ENCODE results near the gene FBXW2.

The FBXW2 gene

DNA sequence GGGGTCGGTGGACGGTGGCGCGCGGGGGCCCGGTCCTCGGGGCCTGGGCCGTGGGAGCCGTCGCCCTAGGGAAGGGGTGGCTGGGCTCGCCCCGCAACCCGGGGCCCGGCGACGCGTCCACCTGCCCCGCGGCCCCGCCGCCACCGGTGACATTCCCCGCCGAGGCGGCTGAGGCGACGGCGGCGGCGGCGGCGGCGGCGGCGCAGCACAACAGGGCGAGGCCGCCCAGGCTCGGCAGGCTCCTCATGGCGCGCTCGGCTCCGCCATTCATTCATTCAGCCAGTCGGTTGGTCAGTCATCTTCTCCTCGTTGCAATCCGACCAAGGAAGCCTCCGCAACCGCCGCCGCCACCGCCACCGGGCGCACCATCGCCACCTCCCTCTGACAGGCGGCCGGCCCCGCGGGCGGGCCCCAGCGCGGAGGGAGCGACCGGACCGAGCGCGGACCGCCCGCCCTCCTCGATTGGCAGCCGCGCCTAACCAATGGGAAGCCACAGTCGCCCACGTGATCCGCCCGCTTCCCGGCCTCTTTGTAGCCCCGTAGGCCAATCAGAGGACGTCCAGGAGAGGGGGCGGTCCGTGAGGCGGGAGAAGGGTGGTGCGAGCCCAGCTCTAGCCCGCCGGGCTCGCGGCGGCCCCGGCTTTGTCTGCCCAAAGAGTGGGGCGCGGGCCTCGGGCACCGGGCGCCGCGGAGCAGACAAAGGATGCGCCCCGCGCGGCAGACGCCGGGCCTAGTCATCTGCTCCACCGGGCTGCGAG lies 78.9 kb downstream of the FBXW2 start, which contains the start of gene MEGF9:
TSS of gene MEGF9 (minus strand) at position 383 of the 758 bp plus-strand sequence. CDS start at position 271, 112 bp downstream.
- DNase-seq (ENCODE audit: low read depth in 2 of 2): peak; percentile 94 to 96

DNA sequence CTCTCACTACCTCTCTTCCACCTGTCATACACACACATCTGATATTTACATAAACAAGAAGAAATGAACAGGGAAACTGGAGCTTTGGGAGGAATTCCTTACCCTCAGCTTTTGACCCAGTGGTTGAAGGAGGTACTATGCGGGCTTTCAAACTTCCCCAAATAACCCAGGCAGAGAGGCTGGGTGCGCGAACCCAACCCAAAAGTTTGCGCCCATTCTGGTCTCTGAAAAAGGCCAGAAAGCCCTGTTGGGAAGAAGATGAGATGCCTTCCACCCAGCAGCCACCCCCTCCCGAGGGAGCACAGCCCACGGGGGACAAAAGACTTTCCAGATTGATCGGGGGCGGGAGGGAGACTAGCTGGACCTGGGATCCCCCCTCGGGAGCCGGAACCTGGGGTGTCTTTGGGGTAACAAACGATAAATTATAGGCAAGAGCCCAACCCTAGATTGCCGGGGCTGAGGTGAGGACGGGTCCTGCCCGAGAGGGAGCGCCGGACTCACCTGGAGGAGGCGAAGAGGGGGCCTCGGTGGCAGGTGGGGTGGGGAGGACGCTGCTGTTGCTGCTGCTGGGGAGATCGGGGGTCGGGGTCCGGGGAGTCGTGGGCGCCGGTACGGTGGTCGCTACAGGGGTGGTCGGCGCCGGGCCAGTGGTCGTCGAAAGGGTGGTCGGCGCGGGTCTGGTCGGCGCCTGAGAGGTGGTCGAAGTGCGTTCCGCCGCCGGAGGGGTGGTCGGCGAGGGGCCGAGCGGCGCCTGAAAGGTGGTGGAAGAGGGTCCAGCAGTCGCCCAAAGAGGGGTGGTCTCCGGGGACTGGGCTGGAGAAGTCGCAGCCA lies 79.7 kb downstream of the FBXW2 start:
- DNase-seq (ENCODE audit: low read depth in 2 of 2): no peak

DNA sequence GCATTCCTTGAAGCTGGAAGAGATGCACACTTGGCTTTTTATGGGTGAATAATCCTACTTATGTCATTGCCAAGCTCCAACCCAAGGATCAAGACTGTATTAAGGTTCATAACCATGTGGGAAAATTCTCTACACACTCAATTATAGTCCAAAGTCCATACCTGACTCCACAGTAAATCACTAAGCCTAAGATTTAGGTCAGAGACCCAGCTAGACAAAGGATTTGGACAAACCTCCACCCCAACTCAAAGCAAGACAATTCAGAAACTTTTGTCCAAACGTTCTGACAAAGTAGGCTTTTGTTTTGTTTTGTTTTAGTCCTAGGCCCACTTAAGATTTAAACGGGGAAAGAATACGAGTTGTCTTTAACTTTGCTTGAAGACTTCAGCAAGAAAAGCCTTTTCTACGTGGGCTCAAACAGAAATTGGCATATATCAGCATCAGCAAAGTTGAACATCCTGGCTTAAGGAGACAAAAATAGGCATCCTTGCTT lies 80.6 kb downstream of the FBXW2 start:
- DNase-seq (ENCODE audit: low read depth in 2 of 2): no peak

DNA sequence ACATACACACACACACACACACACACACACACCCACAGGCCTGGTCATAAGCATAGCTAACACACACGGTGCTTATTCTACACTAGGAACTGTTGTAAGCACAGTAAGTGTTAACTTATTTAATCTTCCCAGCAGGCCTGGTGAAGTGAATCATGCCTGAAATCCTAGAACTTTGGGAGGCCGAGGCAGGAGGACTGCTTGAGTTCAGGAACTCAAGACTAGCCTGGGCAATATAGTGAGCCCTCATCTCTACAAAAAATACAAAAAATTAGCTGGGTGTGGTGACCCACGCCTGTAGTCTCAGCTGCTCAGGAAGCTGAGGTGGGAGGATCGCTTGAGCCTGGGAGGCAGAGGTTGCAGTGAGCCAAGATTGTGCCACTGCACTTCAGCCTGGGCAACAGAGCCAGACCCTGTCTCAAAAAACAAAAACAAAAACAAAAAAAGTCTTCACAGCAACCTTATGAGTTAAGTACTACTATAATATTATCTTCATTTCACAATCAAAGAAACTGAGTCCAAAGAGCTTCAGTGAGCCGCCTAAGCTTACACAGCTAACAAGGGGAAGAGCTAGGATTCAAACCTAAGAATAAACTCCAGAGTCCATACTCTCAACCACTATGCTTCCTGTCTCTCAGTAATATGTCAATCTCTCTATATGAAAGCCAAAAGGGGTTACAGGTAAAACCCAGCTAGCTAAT lies 81.2 kb downstream of the FBXW2 start:
- DNase-seq (ENCODE audit: low read depth in 2 of 2): no peak

DNA sequence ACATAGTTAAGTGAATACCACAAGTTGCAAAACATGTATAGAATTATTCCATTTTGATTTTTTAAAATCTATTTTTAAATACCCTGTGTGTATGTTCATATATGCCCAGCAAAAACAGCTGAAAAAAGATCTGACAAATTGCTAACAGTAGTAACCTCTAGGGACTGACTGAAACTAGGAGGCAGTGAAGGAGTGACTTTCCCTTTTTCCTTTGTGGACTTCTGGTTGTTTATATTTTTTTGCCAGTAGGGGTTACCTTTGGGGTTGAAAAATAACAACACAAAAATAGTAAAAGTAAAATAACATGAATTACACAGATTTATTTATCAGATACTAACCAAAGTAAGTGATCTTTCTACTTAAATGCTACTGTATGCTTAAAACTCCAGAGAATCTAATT lies 81.9 kb downstream of the FBXW2 start:
- no peak for DNase-seq (ENCODE audit: low read depth in 2 of 2)

DNA sequence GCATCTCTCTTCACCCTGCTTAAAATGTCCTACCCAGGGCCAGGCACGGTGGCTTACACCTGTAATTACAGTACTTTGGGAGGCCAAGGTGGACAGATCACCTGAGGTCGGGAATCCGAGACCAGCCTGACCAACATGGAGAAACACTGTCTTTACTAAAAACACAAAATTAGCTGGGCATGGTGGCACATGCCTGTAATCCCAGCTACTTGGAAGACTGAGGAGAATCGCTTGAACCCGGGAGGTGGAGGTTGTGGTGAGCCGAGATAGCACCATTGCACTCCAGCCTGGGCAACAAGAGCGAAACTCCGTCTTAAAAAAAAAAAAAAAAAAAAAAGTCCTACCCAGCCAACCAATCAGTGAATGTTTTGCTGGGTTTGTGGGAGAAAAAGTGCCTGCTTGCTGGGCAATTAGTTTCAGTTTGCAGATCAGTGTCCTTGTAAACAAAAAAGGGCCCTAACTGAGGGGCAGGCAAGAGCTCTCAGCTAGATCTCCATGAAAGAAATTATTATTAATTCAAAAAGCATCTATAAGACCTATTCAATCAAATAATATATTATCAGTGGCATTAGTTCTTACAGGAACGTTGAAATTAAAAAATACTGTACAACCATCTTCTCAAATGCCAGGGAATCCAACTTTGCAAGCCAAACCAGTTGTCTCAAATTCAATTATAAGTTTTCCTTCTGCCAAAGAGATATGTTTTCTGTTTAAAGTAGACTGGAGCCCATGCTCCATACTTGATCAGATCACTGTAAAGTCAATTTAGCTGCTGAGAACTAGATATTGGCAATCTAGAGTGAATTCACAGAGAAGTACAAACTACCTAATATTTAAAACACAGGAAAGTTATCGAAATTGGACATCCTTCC lies 82.9 kb downstream of the FBXW2 start:
- no peak for DNase-seq (ENCODE audit: low read depth in 2 of 2)

DNA sequence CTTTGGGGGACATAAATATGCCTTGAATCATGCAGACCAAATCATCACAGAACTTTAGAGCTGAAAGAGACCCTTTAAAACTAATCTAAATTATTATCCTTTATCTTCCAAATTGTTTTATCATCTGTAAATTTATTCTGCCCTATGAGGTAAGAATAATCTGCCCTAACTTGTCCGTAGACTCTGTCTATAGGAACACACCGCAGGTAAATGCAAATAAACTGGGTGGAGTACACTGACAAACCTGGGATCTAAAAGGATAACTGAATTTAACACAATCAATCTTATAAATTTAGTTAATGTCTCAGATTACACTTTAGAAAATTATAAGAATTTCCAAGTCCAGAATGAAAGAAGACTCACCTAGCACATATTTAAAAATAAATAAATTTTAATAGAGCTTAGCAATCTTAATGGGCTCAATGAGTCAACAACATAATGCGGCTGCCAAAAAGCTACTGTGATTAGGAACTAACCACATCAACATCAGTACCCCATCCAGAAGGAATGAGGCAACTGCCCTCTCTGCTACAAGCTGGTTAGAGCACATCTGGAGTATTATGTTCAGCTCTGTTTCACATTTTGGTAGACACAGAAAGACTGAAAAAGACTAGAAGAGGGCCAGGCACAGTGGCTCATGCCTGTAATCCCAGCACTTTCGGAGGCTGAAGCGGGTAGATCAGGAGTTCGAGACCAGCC lies 84.5 kb downstream of the FBXW2 start:
- DNase-seq (ENCODE audit: low read depth in 2 of 2): no peak

DNA sequence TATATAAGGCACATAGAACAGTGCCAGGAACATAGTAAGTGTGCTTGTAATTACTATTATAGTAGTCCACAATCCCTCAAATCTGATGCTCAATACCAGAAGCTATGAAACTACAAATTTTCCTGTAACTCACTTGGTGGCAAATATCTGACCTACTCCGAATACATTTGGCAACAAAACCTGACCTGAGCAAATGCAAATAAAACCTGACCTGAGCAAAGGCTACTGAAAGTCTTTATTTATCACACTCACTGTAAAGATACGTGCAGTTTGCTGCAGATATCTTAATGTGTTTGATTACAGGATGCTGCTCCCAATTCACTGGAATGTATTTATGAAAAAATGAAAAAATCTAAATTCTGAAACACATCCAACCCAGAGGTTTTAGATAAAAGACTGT lies 86.0 kb downstream of the FBXW2 start:
- no peak for DNase-seq (ENCODE audit: low read depth in 2 of 2)

Data from activated CD4-positive, alpha-beta T cell treated with anti-CD3 and anti-CD28 coated beads for 24 hours (primary cell).